Right lobe of liver (tissue), 6 donors: Measurements from ENCODE around the gene COL27A1. TPM values are rescaled to one million over a fixed set of nuclear protein-coding genes. Genes with fewer than 3 reads are reported as not detected.

ENCODE experiments used
- ATAC-seq, 4 donors: fragments of 200-7000 bp; cut with Tn5 transposase; one replicate each; pipeline ENCODE4 v1.9.1; 2020; ENCODE audit warnings: mild to moderate bottlenecking in 4 of 4, moderate library complexity in 4 of 4
- DNase-seq, 3 donors: peaks; one replicate each; pipeline ENCODE4 v3.0.0-alpha.2; 2020
- H3K27ac ChIP-seq, 3 donors: fragments of 200-600 bp; one replicate each; pipeline ENCODE4 v1.8.0; 2022
- H3K27me3 ChIP-seq, 2 donors: fragments of 200-600 bp; one replicate each; pipeline ENCODE4 v1.8.0; 2022
- H3K36me3 ChIP-seq, 4 donors: fragments of 200-600 bp; sonication (generic) in 1 of 4; one replicate each; pipeline versions ENCODE4 v1.5.1 to v1.8.0; 2017 to 2022; ENCODE audit warnings: control low read depth in 1 of 4
- H3K4me1 ChIP-seq, 4 donors: fragments of 200-600 bp; sonication (generic) in 1 of 4; one replicate each; pipeline versions ENCODE4 v1.5.1 to v1.8.0; 2017 to 2022; ENCODE audit warnings: control low read depth in 1 of 4
- H3K4me3 ChIP-seq, 3 donors: fragments of 200-600 bp; one replicate each; pipeline ENCODE4 v1.8.0; 2022
- H3K9me3 ChIP-seq, 4 donors: fragments of 200-600 bp; sonication (generic) in 1 of 4; one replicate each; pipeline versions ENCODE4 v1.5.1 to v1.8.0; 2017 to 2022; ENCODE audit warnings: control low read depth in 1 of 4
- CTCF ChIP-seq, 4 donors: fragments of 200-600 bp in 3 of 4; fragments of 450-650 bp in 1 of 4; IDR thresholded peaks; one replicate each; pipeline versions ENCODE4 v1.5.1 to v1.8.0; 2016 to 2022; ENCODE audit warnings: antibody characterized with exemption in 4 of 4, mild to moderate bottlenecking in 2 of 4
- POLR2A ChIP-seq: fragments of 450-650 bp; IDR thresholded peaks from one replicate; pipeline ENCODE4 v1.6.1; 2017; ENCODE audit warnings: antibody characterized with exemption, mild to moderate bottlenecking
- whole genome bisulfite sequencing: methylation state at CpG from one replicate; pipeline ENCODE4 v1.1.6; 2018; ENCODE audit warnings: low coverage, low lambda C conversion rate; ENCODE audit not compliant: insufficient coverage; ENCODE audit errors: missing lambda C conversion rate; 5-methylcytosine and 5-hydroxymethylcytosine counted together
- intact Hi-C, 2 donors: fragments of 100-400 bp; cut with DNase I; formaldehyde crosslinking; loops; one replicate each; pipeline versions ENCODE4 v1.11.2 to v1.14.1; 2022
- total RNA-seq, 6 experiments: library from RNA; depleted of rRNA in 2 of 6; stranded (reverse); fragments of >200 nt in 2 of 6; fragmentation: NEBNext Ultra II Directional in 3 of 6; extraction: Animal tissue kit (Norgen Biotek cat#: 25700) in 3 of 6; gene quantifications; one replicate each; pipeline versions ENCODE4 v1.1.0 to v1.2.4, GENCODE V29; 2016 to 2023
- donor health status: DM: no; HTN: yes; CAD: no.
- donor health status: DM: no; HTN: no; CAD: no.
- donor health status: DM: no; HTN: no; CAD: no.
- donor health status: DM: no; HTN: yes; CAD: no.
- donor health status: DM: no; HTN: yes; CAD: no.

The COL27A1 gene
- total RNA-seq, 6 experiments from 2014 or later, result 11.8 to 51.9 (median 29.3) TPM

GRCh38 chr9:114203410-114204140, 48.2 kb downstream of the COL27A1 start:
- intact Hi-C loops, result no loop called here

GRCh38 chr9:114204265-114204664, 48.9 kb downstream of the COL27A1 start:
- ATAC-seq (peak in 2 of 4 donors; percentile 21 to 61), DNase-seq (no peak)
- Histone ChIP-seq H3K9me3 (no peaks in the 10 kb centered on the region), H3K4me3 (no peak overlapping the region), H3K36me3 (no peaks in the 10 kb centered on the region), H3K4me1 (no peaks in the 10 kb centered on the region), H3K27ac (no peak overlapping the region), H3K27me3 (no peaks in the 10 kb centered on the region)
- intact Hi-C loops, result no loop called here
- no peak for TF ChIP-seq CTCF (IDR thresholded peaks at IDR 0.05)
- no peak for TF ChIP-seq POLR2A
- WGBS, result 70% methylated on average over 2 of the region's 4 CpGs

More at GRCh38 chr9:114203410-114204140, 48.2 kb downstream of the COL27A1 start:
- DNase-seq (no peak), ATAC-seq (no peak)
- Histone ChIP-seq H3K4me1 (no peaks in the 10 kb centered on the region), H3K4me3 (no peak overlapping the region), H3K27me3 (no peaks in the 10 kb centered on the region), H3K36me3 (no peaks in the 10 kb centered on the region), H3K9me3 (no peaks in the 10 kb centered on the region), H3K27ac (no peak overlapping the region)
- TF ChIP-seq CTCF (IDR thresholded peaks at IDR 0.05), result no peak
- TF ChIP-seq POLR2A, result no peak
- 90% methylated on average over 2 of the region's 11 CpGs for WGBS

- Histone ChIP-seq H3K4me3 (no peak overlapping the region), H3K27ac (no peak overlapping the region), H3K4me1 (no peaks in the 10 kb centered on the region), H3K9me3 (no peaks in the 10 kb centered on the region), H3K27me3 (no peaks in the 10 kb centered on the region), H3K36me3 (peaks cover 0 to 7% (median under 1%) of the 10 kb centered on the region in 4 donors)
- no peak for TF ChIP-seq CTCF (IDR thresholded peaks at IDR 0.05)
- no peak for TF ChIP-seq POLR2A
- intact Hi-C loops, result no loop called here
- 80% methylated on average over 7 of the region's 10 CpGs for WGBS
- ATAC-seq, result no peak
- DNase-seq, result no peak
Observed at GRCh38 chr9:114205171-114206015, 50.1 kb downstream of the COL27A1 start.

- no peaks in the 10 kb centered on the region for H3K4me1 ChIP-seq
- no peak overlapping the region for H3K27ac ChIP-seq
- peaks cover 0 to 7% (median under 1%) of the 10 kb centered on the region in 4 donors for H3K36me3 ChIP-seq
- TF ChIP-seq POLR2A (no peak), CTCF (IDR thresholded peaks at IDR 0.05) (no peak)
- H3K27me3 ChIP-seq, result no peaks in the 10 kb centered on the region
- ATAC-seq (no peak), DNase-seq (no peak)
- intact Hi-C loops, result no loop called here
- H3K9me3 ChIP-seq, result no peaks in the 10 kb centered on the region
- no peak overlapping the region for H3K4me3 ChIP-seq
- WGBS, result 100% methylated on average over 1 of the region's 5 CpGs
Observed at GRCh38 chr9:114206221-114206789, 51.0 kb downstream of the COL27A1 start.
